Heart left ventricle (tissue), 16 donors: ENCODE data around the gene EMP2. TPM values are rescaled to one million over a fixed set of nuclear protein-coding genes. Genes with fewer than 3 reads are reported as not detected.

Source experiments
- ATAC-seq, 4 donors: fragments of 200-7000 bp; cut with Tn5 transposase; one replicate each; pipeline ENCODE4 v1.9.1; 2020 to 2022; ENCODE audit warnings: moderate library complexity in 4 of 4, mild to moderate bottlenecking in 3 of 4, moderate number of reproducible peaks in 1 of 4
- DNase-seq, 5 donors: peaks; one replicate each; pipeline ENCODE4 v3.0.0-alpha.2; 2020
- H3K27ac ChIP-seq, 12 donors: fragments of 200-600 bp; sonication (generic) in 4 of 12; one replicate each; pipeline versions ENCODE4 v1.5.0 to v1.8.0; 2016 to 2022; ENCODE audit warnings: mild to moderate bottlenecking in 2 of 12
- H3K27me3 ChIP-seq, 9 donors: fragments of 200-600 bp; sonication (generic) in 2 of 9; one replicate each; pipeline versions ENCODE4 v1.5.1 to v1.8.0; 2016 to 2022; ENCODE audit warnings: mild to moderate bottlenecking in 3 of 9
- H3K36me3 ChIP-seq, 9 donors: fragments of 200-600 bp; sonication (generic) in 2 of 9; one replicate each; pipeline versions ENCODE4 v1.5.0 to v1.8.0; 2018 to 2022; ENCODE audit warnings: mild to moderate bottlenecking in 2 of 9
- H3K4me1 ChIP-seq, 12 donors: fragments of 200-600 bp; sonication (generic) in 4 of 12; one replicate each; pipeline versions ENCODE4 v1.5.0 to v1.8.0; 2016 to 2022; ENCODE audit warnings: mild to moderate bottlenecking in 3 of 12
- H3K4me3 ChIP-seq, 12 donors: fragments of 200-600 bp; sonication (generic) in 4 of 12; one replicate each; pipeline versions ENCODE4 v1.5.0 to v1.8.0; 2017 to 2022; ENCODE audit warnings: mild to moderate bottlenecking in 9 of 12, moderate library complexity in 4 of 12
- H3K9me3 ChIP-seq, 12 donors: fragments of 200-600 bp; sonication (generic) in 4 of 12; one replicate each; pipeline versions ENCODE4 v1.5.0 to v1.8.0; 2016 to 2022; ENCODE audit warnings: mild to moderate bottlenecking in 1 of 12
- CTCF ChIP-seq, 12 donors: fragments of 200-600 bp; sonication (generic) in 4 of 12; IDR thresholded peaks; one replicate each; pipeline versions ENCODE4 v1.5.0 to v1.8.0; 2018 to 2022; ENCODE audit warnings: antibody characterized with exemption in 12 of 12, mild to moderate bottlenecking in 5 of 12
- POLR2A ChIP-seq, 2 donors: fragments of 450-650 bp; IDR thresholded peaks; one replicate each; pipeline ENCODE4 v1.6.1; 2017; ENCODE audit warnings: antibody characterized with exemption in 2 of 2, mild to moderate bottlenecking in 2 of 2, moderate library complexity in 2 of 2
- WGBS, 4 donors: extraction: QIAGEN DNeasy Blood & Tissue Kit in 2 of 4; methylation state at CpG; one replicate each; pipeline versions ENCODE4 v1.1.5 to v1.1.7; 2013 to 2018; 5-methylcytosine and 5-hydroxymethylcytosine counted together
- intact Hi-C, 10 donors: fragments of 100-400 bp; cut with DNase I; formaldehyde crosslinking; loops; one replicate each; pipeline versions ENCODE4 v1.11.1 to v1.14.2; 2022
- polyA plus RNA-seq, 2 donors: library from polyadenylated mRNA; stranded (reverse); fragments of 200-250 nt; gene quantifications; one replicate each; pipeline ENCODE4 v1.2.3, GENCODE V29; 2013
- total RNA-seq, 9 donors: library from RNA; depleted of rRNA in 2 of 9; stranded (reverse); fragments of >200 nt in 2 of 9; fragmentation: NEBNext Ultra II Directional in 3 of 9; extraction: Animal tissue kit (Norgen Biotek cat#: 25700) in 3 of 9; gene quantifications; one replicate each; pipeline versions ENCODE4 v1.1.0 to v1.2.4, GENCODE V29; 2016 to 2023
- donor health status: ischemic (EF 13 %, LVEDD 7.1; RV severe dilation, severe dysfunction).
- donor health status: healthy with polysubstance abuse.
- donor health status: DM: no; HTN: yes; CAD: no.
- donor health status: DM: no; HTN: no; CAD: no.
- donor health status: ischemic (EF 25% LVEDD 6.9; RV normal size, moderate dysfunction).
- donor health status: ischemic (EF 25% LVEDD 5.7; RV mildly dilated, moderate dysfunction).
- donor health status: healthy.
- donor health status: DM: yes; HTN: yes; CAD: no.
- donor health status: ischemic (EF 35%, LVEDD 5.7; RV mildly dilated, moderate dysfunction).
- donor health status: nonischemic (EF 11% LVEDD 7.7; RV severe dilation, severe dysfunction).
- donor health status: DM: yes; HTN: yes; CAD: no.
- donor health status: PGD.
- donor health status: ischemic (EF 29% LVEDD 5.4; RV normal size, mild dysfunction).
- donor health status: nonischemic (EF 23%, LVEDD 6.1; RV moderate dilation, normal function).

Gene EMP2
- total and polyA plus RNA-seq, 11 donors: 34.5 to 103 (median 61.3) TPM

- H3K4me3 ChIP-seq: no peak overlapping the region
- peaks cover 3 to 39% (median 23%) of the 10 kb centered on the region in 12 donors for H3K4me1 ChIP-seq
- H3K27me3 ChIP-seq: no peaks in the 10 kb centered on the region
- no peak for TF ChIP-seq CTCF (IDR thresholded peaks at IDR 0.05)
- no peak for TF ChIP-seq POLR2A (IDR thresholded peaks at IDR 0.05)
- H3K36me3 ChIP-seq: no peaks in the 10 kb centered on the region
- H3K27ac ChIP-seq: no peak overlapping the region
- H3K9me3 ChIP-seq: no peaks in the 10 kb centered on the region
- ATAC-seq: no peak
- DNase-seq: no peak
- intact Hi-C loops: loop anchor here in 3 of 10 donors (5.0 kb wide), 3 partner anchors 32 to 77 kb away; partner anchors contain the start of gene EMP2 (in 2 of the 3)
Observed at GRCh38 chr16:10614685-10615084, 34.3 kb upstream of the EMP2 start.

DNA sequence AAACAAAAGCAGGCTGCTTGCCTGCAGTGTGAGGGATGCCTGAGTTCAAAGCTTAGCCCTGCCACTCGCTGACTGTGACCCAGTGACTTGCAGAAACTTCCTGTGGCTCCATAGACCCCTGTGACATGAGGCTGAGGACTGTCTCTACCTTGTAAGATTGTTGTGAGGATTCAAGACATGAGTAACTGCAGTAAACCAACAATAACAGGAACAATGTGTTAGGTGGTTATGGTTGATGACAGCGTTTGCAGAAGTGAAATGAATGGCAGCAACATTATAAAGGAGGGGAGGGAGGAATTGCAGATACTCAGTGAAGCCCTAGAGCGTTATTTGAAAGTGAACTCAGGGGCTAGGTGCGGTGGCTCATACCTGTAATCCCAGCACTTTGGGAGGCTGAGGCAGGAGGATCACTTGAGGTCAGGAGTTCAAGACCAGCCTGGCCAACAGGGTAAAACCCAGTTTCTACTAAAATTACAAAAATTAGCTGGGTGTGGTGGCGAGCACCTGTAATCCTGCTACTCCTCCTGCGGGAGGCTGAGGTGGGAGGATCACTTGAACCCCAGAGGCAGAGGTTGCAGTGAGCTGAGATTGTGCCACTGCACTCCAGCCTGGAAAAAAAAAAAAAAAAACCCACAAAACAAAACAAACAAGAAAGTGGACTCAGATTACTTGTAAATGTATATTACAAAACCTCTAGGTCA, 33.5 kb upstream of the EMP2 start:
- Histone ChIP-seq H3K9me3 (no peaks in the 10 kb centered on the region), H3K36me3 (no peaks in the 10 kb centered on the region), H3K4me1 (peaks cover 3 to 39% (median 27%) of the 10 kb centered on the region in 12 donors), H3K27ac (no peak overlapping the region), H3K4me3 (no peak overlapping the region), H3K27me3 (no peaks in the 10 kb centered on the region)
- no peak for TF ChIP-seq CTCF (IDR thresholded peaks at IDR 0.05)
- no peak for TF ChIP-seq POLR2A (IDR thresholded peaks at IDR 0.05)
- WGBS, 4 donors: 70 to 91% (median 86%) methylated on average over 6 of the region's 6 CpGs
- intact Hi-C loops: no loop called here
- no peak for DNase-seq
- ATAC-seq: no peak

GRCh38 chr16:10612649-10613179, 32.3 kb upstream of the EMP2 start:
- Histone ChIP-seq H3K4me1 (peaks cover 3 to 32% (median 24%) of the 10 kb centered on the region in 12 donors), H3K27me3 (no peaks in the 10 kb centered on the region), H3K4me3 (no peak overlapping the region), H3K27ac (no peak overlapping the region), H3K36me3 (no peaks in the 10 kb centered on the region), H3K9me3 (no peaks in the 10 kb centered on the region)
- 39 to 71% (median 52%) methylated on average over 6 of the region's 6 CpGs for WGBS, 4 donors
- DNase-seq: no peak
- TF ChIP-seq POLR2A (IDR thresholded peaks at IDR 0.05) (no peak), CTCF (IDR thresholded peaks at IDR 0.05) (no peak)
- intact Hi-C loops: no loop called here
- ATAC-seq: no peak

- no peak overlapping the region for H3K4me3 ChIP-seq
- DNase-seq (no peak), ATAC-seq (no peak)
- no peaks in the 10 kb centered on the region for H3K36me3 ChIP-seq
- intact Hi-C loops: no loop called here
- H3K4me1 ChIP-seq: peaks cover under 1 to 23% (median 16%) of the 10 kb centered on the region in 12 donors
- H3K27ac ChIP-seq: no peak overlapping the region
- 77 to 90% (median 83%) methylated on average over 6 of the region's 6 CpGs for WGBS, 4 donors
- TF ChIP-seq CTCF (IDR thresholded peaks at IDR 0.05) (no peak), POLR2A (IDR thresholded peaks at IDR 0.05) (no peak)
- no peaks in the 10 kb centered on the region for H3K27me3 ChIP-seq
- no peaks in the 10 kb centered on the region for H3K9me3 ChIP-seq
Observed at GRCh38 chr16:10611825-10612342, 31.5 kb upstream of the EMP2 start.
